Erythroblast (primary cell): ENCODE data around the gene GDF7.

Source experiments
- GATA1 ChIP-seq: IDR thresholded peaks from 2 replicates; pipeline ENCODE4 v1.6.1; 2011; ENCODE audit warnings: low read depth, mild to moderate bottlenecking, control low read depth, low read length, moderate library complexity
- POLR2A ChIP-seq: IDR thresholded peaks from 2 replicates; pipeline ENCODE4 v1.6.1; 2011; ENCODE audit warnings: mild to moderate bottlenecking, low read length

DNA sequence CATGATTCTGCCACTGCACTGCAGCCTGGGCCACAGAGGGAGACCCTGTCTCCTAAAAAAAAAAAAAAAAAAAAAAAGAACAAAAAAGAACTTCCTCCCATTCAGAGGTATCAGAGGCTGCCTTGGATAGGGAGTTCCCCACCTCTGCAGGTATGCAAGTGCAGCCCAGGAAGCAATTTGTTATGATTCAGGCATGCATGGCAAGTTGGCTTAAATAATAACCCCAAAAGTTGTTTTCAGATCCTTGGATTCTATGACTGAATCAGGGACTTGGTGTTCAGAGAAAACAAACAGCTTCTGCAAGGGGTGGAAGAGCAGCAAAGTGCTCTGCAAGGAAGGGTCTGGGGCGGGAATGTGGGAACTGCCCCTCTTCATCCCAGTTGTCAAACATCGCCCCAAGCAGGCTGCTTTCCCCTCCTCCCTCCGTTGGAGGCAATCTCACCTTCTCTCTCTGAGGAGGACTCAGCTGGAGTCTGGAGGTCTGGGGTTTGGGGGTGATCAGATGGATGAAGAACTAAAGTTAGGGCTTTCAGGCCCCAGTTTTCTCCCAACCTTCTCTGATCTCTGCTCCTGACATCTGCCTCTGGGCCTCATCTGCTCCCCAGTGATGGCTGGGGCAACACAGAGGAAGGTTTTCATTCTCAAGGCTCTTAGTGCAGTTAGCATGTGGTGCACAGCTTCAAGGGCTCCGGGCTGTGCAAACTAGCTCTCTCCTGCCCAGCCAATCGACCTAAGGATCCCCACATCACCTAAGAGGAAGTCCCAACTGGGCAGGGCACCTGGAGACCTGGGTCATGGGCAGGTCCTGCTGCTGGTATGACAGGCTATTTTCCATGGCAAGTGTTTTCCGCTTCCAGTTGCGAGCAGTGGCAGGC, 3.5 kb upstream of the GDF7 start:
- TF ChIP-seq GATA1 (no peak), POLR2A (no peak)
